ENCODE data around the gene CPED1.
"Not testable (repeated sequence)": the region's sequence is repeated elsewhere in the genome, so short reads cannot be mapped to it uniquely, and the experiment has no call there.

Gene CPED1

DNA sequence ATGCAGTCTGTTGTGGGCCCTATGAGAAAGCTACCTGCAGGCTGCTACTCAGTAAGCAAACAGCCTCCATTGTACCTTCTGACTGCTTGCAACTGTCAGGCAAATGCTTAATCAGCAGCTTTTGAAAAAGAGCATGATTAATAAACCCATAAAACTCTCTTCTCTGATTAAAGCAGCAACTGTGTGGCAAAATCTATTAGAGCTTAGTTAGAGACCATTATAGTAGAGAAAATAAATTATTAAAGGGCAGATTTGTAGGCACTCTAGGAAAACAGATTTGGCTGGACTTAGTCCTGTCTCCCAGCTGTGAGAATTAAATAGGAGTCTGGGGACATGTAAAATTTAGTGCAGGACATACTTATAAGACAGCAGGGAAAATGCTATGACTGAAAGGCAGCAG lies 207.8 kb downstream of the CPED1 start:
- H3K4me1 Mint-ChIP-seq (ENCODE audit: low read depth), result peaks cover 7% of the 10 kb centered on the region
- H3K36me3 Mint-ChIP-seq (ENCODE audit: low read depth), result no peaks in the 10 kb centered on the region
- H3K4me3 Mint-ChIP-seq, result no peak overlapping the region
- H3K27me3 Mint-ChIP-seq, result peaks cover 6% of the 10 kb centered on the region
- no peaks in the 10 kb centered on the region for H3K9me3 Mint-ChIP-seq
- H3K27ac Mint-ChIP-seq, result no peak overlapping the region

DNA sequence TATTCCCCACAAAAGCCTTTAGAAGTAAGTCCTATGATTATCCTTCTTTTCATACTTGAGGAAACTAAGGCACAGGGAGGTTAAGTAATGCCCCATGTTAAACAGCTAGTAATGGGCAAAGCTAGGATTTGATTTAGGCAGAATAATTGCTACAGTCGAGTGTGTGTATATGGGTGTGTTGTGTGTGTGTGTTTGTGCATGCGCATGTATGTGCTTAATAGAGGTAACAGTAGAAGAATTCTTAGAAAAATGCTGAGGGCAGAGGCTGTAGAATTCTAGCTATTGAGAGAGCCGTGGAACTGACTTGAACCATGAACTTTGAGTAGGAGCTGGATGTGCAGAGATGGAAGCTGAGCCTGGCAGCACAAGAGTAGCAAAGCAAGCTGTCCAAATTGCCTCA lies 208.9 kb downstream of the CPED1 start:
- no peak overlapping the region for H3K27ac Mint-ChIP-seq
- H3K9me3 Mint-ChIP-seq, result no peaks in the 10 kb centered on the region
- no peaks in the 10 kb centered on the region for H3K36me3 Mint-ChIP-seq (ENCODE audit: low read depth)
- H3K27me3 Mint-ChIP-seq, result peaks cover 6% of the 10 kb centered on the region
- H3K4me1 Mint-ChIP-seq (ENCODE audit: low read depth), result peaks cover 7% of the 10 kb centered on the region
- H3K4me3 Mint-ChIP-seq, result no peak overlapping the region

DNA sequence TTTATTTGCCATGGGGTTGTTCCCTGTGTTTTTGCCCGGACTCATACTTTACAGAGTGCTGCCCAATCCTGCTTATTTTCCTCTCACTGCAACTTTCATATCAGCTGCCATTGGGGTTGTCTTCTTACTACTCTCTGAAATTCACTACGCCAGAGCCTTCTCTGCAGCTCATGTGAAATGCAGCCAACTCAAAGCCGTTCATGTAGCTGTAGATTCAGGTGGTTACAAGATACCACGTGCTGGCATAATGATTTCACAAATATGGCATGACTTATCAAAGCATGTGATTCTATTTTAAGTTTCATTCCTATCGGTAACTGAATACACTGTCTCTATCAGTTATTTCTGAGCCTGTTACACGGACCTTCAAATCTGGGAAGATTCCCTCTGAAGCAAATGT lies 210.0 kb downstream of the CPED1 start:
- H3K27ac Mint-ChIP-seq, result no peak overlapping the region
- peaks cover 6% of the 10 kb centered on the region for H3K27me3 Mint-ChIP-seq
- H3K4me3 Mint-ChIP-seq, result no peak overlapping the region
- no peaks in the 10 kb centered on the region for H3K36me3 Mint-ChIP-seq (ENCODE audit: low read depth)
- H3K9me3 Mint-ChIP-seq, result no peaks in the 10 kb centered on the region
- peaks cover 11% of the 10 kb centered on the region for H3K4me1 Mint-ChIP-seq (ENCODE audit: low read depth)

DNA sequence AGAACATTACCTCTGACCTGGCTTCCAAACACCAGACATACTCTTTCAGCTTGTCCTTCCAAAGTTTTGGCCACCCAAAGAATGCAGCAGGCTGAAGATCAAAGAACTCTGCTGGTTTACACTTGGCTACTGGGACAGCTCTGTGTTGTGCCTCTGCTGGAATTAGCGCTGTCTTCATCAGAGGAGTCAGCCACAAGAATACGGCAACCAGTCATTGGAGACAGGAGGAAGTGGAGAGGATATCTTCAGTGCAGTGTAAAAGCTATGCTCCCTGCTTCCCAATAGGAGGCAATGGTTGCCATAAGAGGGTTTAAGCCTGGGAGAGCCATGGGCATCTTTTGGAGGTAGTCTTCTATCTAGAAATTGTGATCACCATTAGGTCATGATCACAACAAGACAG lies 213.6 kb downstream of the CPED1 start:
- Mint-ChIP-seq H3K9me3 (no peaks in the 10 kb centered on the region), H3K27me3 (peaks cover 6% of the 10 kb centered on the region), H3K4me1 (ENCODE audit: low read depth) (peaks cover 11% of the 10 kb centered on the region), H3K27ac (no peak overlapping the region), H3K4me3 (no peak overlapping the region), H3K36me3 (ENCODE audit: low read depth) (no peaks in the 10 kb centered on the region)

DNA sequence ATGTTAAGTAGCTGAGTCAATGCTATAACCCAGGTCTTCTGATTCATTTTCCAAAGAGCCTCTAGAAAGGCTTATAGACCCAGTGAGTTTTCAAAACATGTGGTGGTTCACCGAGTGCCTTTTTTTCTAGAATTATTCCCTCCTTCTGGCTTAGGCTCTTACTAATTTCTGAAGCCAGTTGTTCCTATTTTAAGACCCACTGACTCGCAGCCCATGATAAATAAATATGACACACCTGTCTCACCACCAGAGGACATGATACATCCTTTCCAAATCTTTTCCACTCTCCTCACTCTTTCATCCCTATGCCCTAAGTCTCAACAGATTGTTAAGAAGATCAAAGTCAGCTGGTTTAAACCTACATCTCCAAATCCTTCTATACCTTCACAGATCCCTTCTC lies 214.3 kb downstream of the CPED1 start:
- Mint-ChIP-seq H3K36me3 (ENCODE audit: low read depth) (no peaks in the 10 kb centered on the region), H3K27me3 (peaks cover 6% of the 10 kb centered on the region), H3K4me3 (no peak overlapping the region), H3K9me3 (no peaks in the 10 kb centered on the region), H3K27ac (no peak overlapping the region), H3K4me1 (ENCODE audit: low read depth) (peaks cover 11% of the 10 kb centered on the region)

DNA sequence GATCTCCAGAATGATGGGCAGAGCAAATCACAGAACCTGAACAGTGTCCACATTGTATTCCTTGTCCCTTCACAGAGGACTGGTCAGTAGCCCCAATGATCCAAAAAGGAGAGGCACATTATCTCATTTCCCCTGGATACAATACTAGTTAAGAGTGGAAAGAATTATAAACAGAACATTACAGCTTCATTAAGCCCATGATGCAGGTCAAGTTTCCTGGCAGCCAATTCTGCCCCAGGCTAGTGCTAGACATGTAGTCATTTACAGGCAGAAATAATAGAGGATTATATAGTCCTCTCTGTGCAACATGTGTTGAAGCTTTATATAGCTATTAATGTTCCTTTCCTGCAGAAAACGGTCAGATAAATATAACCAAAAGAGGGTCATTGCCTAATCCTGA lies 216.0 kb downstream of the CPED1 start:
- Mint-ChIP-seq H3K4me1 (ENCODE audit: low read depth) (peaks cover 11% of the 10 kb centered on the region), H3K27me3 (no peaks in the 10 kb centered on the region), H3K27ac (no peak overlapping the region), H3K9me3 (no peaks in the 10 kb centered on the region), H3K4me3 (no peak overlapping the region), H3K36me3 (ENCODE audit: low read depth) (no peaks in the 10 kb centered on the region)

DNA sequence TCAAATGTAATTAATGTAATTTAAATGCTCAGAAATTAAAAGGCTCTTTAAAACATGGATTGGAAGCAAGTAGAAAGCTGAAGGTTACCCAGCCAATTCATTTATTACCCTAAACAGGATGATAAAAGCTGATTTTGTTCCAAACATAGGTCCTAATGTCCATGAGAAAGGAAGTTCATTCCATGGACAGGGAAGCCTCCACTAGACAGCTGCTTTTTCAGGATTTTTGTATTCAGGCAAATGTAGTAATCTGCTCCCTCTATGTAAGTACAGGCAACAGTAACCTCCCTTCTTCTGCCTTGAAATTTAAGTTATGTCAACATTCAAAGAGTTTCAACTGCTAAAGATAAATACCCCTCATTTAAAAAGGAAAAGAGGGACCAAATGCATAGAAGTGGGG lies 217.3 kb downstream of the CPED1 start:
- no peak overlapping the region for H3K27ac Mint-ChIP-seq
- H3K4me1 Mint-ChIP-seq (ENCODE audit: low read depth), result peaks cover 9% of the 10 kb centered on the region
- no peaks in the 10 kb centered on the region for H3K27me3 Mint-ChIP-seq
- no peaks in the 10 kb centered on the region for H3K9me3 Mint-ChIP-seq
- no peak overlapping the region for H3K4me3 Mint-ChIP-seq
- H3K36me3 Mint-ChIP-seq (ENCODE audit: low read depth), result no peaks in the 10 kb centered on the region

DNA sequence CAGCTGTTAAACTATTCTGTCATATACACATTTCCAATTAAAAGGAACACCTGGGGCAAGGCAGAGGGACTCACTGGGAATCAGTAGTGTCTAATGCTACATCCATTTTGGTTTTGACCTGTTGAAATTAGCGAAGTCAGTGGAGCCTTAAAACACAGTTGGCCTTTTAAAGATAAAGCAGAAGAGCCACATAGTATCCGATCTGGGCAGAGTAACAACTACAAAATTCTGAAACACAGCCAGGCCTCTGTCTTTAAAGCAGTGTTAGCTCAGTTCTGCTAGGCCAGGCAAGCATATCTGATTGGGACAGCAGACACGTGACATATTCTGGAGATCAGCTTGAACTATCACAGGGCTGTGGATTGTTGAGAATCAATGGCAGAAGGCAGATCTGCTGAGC lies 222.7 kb downstream of the CPED1 start:
- no peaks in the 10 kb centered on the region for H3K9me3 Mint-ChIP-seq
- no peaks in the 10 kb centered on the region for H3K27me3 Mint-ChIP-seq

DNA sequence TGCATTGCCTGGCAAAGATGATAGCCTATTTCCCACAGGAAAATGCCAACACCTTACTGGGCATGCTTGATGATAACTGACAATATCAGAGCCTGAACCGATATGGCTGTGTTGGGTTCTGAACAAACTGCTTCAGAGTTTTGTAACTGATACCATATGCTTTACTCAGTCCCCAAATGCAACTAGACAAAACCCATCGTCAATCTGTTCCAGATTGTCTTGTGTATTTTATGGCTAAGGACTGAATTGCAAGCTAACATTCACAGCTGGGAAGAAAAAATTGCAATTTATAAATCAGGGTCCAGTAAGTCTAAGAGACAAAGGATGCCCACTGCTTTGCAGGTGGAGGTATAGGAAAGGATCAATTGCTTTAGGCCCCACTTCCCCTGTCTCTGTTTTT lies 223.5 kb downstream of the CPED1 start:
- H3K4me1 Mint-ChIP-seq (ENCODE audit: low read depth), result no peaks in the 10 kb centered on the region
- no peaks in the 10 kb centered on the region for H3K9me3 Mint-ChIP-seq
- no peak overlapping the region for H3K4me3 Mint-ChIP-seq
- H3K36me3 Mint-ChIP-seq (ENCODE audit: low read depth), result no peaks in the 10 kb centered on the region
- no peaks in the 10 kb centered on the region for H3K27me3 Mint-ChIP-seq
- H3K27ac Mint-ChIP-seq, result no peak overlapping the region

More for the DNA sequence above, 222.7 kb downstream of the CPED1 start:
- Mint-ChIP-seq H3K4me3 (no peak overlapping the region), H3K4me1 (ENCODE audit: low read depth) (no peaks in the 10 kb centered on the region), H3K36me3 (ENCODE audit: low read depth) (no peaks in the 10 kb centered on the region), H3K27ac (no peak overlapping the region)

DNA sequence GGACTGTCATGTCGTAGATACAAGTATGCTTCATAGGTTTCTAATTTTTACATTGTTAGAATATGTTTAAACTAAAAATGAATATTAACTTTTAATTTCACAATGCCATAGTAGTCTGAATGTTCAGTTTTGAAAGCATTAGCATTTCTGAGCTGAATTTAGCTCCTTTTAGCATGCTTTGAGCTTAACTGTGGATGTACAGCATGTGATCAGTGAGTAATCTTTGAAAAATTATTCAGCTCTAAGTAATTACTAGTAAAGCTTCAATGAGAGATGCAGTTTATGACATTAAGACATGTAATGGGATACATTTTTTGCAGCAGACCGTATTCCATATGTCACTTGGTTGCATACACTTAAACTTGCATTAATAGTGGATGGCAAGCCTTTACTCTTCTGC lies 226.1 kb downstream of the CPED1 start:
- Mint-ChIP-seq H3K27ac (no peak overlapping the region), H3K9me3 (no peaks in the 10 kb centered on the region), H3K4me1 (ENCODE audit: low read depth) (no peaks in the 10 kb centered on the region), H3K27me3 (no peaks in the 10 kb centered on the region), H3K36me3 (ENCODE audit: low read depth) (no peaks in the 10 kb centered on the region), H3K4me3 (no peak overlapping the region)

DNA sequence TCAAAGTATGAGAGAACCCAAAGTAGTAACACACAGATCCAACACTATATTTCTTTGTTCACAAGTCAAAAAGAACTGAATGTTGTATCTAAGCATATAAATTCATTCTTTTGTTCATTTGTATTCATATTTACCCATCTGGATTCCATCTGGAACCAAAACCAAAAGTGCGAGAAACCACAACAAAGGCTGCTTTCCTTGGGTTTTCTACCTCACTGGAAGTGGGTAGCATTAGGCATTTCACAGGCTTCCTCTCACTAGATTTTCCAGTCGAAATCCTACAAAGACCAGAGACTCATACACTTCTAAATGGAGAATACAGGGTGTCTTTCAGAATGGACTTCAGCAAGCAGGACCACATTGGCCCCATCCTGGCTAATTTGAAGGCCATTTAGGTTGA lies 230.5 kb downstream of the CPED1 start:
- Mint-ChIP-seq H3K4me1 (ENCODE audit: low read depth) (no peaks in the 10 kb centered on the region), H3K36me3 (ENCODE audit: low read depth) (no peaks in the 10 kb centered on the region), H3K27ac (no peak overlapping the region), H3K9me3 (no peaks in the 10 kb centered on the region), H3K4me3 (no peak overlapping the region), H3K27me3 (no peaks in the 10 kb centered on the region)

DNA sequence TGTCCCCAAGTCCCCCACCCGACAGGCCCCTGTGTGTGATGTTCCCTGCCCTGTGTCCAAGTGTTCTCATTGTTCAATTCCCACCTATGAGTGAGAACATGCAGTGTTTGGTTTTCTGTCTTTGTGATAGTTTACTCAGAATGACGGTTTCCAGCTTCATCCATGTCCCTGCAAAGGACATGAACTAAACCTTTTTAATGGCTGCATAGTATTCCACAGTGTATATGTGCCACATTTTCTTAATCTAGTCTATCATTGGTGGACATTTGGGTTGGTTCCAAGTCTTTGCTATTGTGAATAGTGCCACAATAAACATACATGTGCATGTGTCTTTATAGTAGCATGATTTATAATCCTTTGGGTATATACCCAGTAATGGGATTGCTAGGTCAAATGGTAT lies 232.6 kb downstream of the CPED1 start:
- H3K27me3 Mint-ChIP-seq; H3K27ac Mint-ChIP-seq; H3K4me1 Mint-ChIP-seq (ENCODE audit: low read depth); H3K4me3 Mint-ChIP-seq; H3K9me3 Mint-ChIP-seq; H3K36me3 Mint-ChIP-seq (ENCODE audit: low read depth): not testable (repeated sequence)

DNA sequence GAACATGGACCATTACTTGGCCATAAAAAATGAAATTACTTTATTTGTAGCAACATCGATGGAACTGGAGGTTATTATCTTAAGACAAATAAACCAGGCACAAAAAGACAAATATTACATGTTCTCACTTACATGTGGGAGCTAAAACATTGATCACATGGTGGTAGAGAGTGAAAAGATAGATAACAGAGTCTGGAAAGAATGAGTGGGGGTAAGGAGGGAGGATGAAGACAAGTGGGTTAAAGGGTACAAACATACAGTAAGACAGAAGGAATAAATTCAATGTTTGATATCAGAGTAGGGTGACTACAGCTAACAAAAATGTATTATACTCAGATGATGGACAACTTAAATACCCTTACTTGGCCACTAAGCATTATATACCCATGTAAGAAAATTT lies 240.3 kb downstream of the CPED1 start:
- peaks cover 8% of the 10 kb centered on the region for H3K27me3 Mint-ChIP-seq
- H3K9me3 Mint-ChIP-seq, result no peaks in the 10 kb centered on the region
- H3K4me1 Mint-ChIP-seq (ENCODE audit: low read depth), result no peaks in the 10 kb centered on the region
- no peak overlapping the region for H3K27ac Mint-ChIP-seq
- H3K4me3 Mint-ChIP-seq, result no peak overlapping the region
- no peaks in the 10 kb centered on the region for H3K36me3 Mint-ChIP-seq (ENCODE audit: low read depth)

DNA sequence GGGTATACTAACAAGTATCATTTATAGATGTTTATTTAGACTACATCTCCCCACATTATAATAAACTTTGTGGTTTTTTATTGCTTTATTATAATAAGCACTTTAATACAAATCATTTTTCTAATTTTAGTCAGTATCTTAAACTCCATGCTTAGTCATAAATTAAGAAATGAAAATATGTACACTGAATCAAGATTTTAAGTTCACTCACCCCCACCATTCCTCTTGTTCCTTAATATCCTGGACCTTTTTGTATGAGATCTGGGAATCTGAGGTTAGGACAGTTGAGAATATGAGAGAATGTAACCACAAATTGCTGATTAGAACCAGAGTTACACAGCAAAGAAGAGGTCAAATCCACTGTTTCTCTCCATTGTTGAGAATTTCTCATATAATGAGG lies 246.7 kb downstream of the CPED1 start:
- Mint-ChIP-seq H3K4me1 (ENCODE audit: low read depth) (no peaks in the 10 kb centered on the region), H3K4me3 (no peak overlapping the region), H3K36me3 (ENCODE audit: low read depth) (no peaks in the 10 kb centered on the region), H3K27ac (no peak overlapping the region), H3K9me3 (no peaks in the 10 kb centered on the region), H3K27me3 (no peaks in the 10 kb centered on the region)

DNA sequence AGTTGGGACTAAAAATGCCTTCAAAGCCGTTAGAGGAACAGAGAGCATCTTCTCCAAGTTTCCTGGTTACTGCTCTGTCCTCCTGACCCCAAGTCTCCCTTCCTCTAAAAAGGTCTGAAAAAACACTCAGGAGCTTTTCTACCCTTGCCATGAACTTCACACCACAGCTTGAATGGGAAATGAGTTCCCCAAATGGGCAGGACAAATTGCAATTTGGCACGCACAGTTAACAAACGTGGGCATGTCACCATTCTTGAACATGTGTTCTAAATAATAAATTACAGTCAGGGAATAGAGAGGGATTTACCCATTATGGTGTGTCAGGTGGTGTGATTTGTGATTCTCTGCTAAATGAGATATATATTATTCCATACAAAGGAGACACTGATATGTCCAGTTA lies 249.1 kb downstream of the CPED1 start:
- peaks cover 2% of the 10 kb centered on the region for H3K27me3 Mint-ChIP-seq

DNA sequence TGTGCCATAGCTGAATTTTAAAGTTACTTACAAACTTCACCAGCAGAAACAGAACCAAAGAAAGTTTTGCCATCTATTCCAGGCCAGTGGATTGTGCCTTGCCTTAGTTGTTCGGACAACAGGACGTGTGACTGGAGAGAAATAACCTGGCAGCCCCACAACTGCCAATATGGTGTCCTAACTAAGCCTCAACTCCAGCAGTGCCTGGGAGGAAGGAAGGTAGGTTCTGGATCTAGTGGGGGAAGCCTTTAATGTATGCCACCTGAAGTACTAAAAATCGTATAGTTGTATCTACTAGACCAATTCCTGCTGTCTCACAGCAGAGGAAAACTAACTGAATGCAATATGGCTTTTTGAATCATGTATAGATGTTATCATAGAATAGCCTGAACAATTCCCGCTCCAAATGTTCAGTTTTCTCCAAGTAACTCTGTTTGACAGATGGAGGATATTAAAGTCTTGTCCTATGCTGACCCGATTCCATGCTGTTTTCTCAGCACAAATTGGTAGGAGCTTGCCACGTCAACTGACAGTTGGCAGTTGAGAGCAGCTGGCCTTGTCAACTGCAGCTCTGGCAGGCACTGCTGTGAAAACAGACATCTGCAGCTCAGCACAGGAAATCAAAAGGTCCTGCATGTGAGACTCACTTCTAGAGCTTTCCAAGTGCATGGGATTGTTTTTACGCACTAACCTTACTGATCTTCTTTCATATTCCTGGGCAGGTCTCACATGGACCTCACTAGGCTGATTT lies 255.8 kb downstream of the CPED1 start:
- Mint-ChIP-seq H3K27ac (no peak overlapping the region), H3K9me3 (peaks cover 5% of the 10 kb centered on the region), H3K4me3 (no peak overlapping the region), H3K36me3 (ENCODE audit: low read depth) (no peaks in the 10 kb centered on the region), H3K4me1 (ENCODE audit: low read depth) (peaks cover 8% of the 10 kb centered on the region), H3K27me3 (peaks cover 10% of the 10 kb centered on the region)

More for the DNA sequence above, 249.1 kb downstream of the CPED1 start:
- H3K27ac Mint-ChIP-seq, result no peak overlapping the region
- no peak overlapping the region for H3K4me3 Mint-ChIP-seq
- no peaks in the 10 kb centered on the region for H3K36me3 Mint-ChIP-seq (ENCODE audit: low read depth)
- H3K9me3 Mint-ChIP-seq, result no peaks in the 10 kb centered on the region
- no peaks in the 10 kb centered on the region for H3K4me1 Mint-ChIP-seq (ENCODE audit: low read depth)

All from stimulated activated naive CD8-positive, alpha-beta T cell treated with anti-CD3 and anti-CD28 coated beads, Interleukin-15, Interleukin-2, amounts not matched to agents 100 ng/mL and 50 ng/mL, for 24 hours (primary cell).